CD14-positive monocyte (primary cell): Measurements from ENCODE around the gene CNPY1. TPM values are rescaled to one million over a fixed set of nuclear protein-coding genes. Genes with fewer than 3 reads are reported as not detected.

Experiments used
- DNase-seq, 3 donors: peaks; one replicate each; pipeline ENCODE4 v3.0.0-alpha.2; 2011 to 2022
- H2AFZ ChIP-seq: 2 replicates; pipeline ENCODE4 v1.6.0; 2012; ENCODE audit warnings: mild to moderate bottlenecking, low read depth, low read length, inconsistent platforms; ENCODE audit not compliant: insufficient read depth, poor library complexity, severe bottlenecking
- H3K27ac ChIP-seq, 2 donors: 1 replicate in 1 of 2; 2 replicates in 1 of 2; pipeline ENCODE4 v1.5.1; 2012 to 2013; ENCODE audit warnings: low read length in 2 of 2, control low read depth in 1 of 2, inconsistent platforms in 1 of 2, low read depth in 1 of 2, mild to moderate bottlenecking in 1 of 2
- H3K27me3 ChIP-seq, 2 donors: one replicate each; pipeline versions ENCODE4 v1.6.0 to v1.6.1; 2011 to 2013; ENCODE audit warnings: low read length in 2 of 2; ENCODE audit not compliant: control insufficient read depth in 2 of 2, insufficient read depth in 2 of 2
- H3K36me3 ChIP-seq, 2 donors: replicated peaks in 1 of 2; 1 replicate in 1 of 2; 2 replicates in 1 of 2; pipeline versions ENCODE4 v1.5.1 to v1.6.1; 2012 to 2013; ENCODE audit warnings: low read length in 2 of 2, control low read depth in 1 of 2, inconsistent platforms in 1 of 2, mild to moderate bottlenecking in 1 of 2; ENCODE audit not compliant: insufficient read depth in 2 of 2, control insufficient read depth in 1 of 2
- H3K4me1 ChIP-seq, 2 donors: 1 replicate in 1 of 2; 2 replicates in 1 of 2; pipeline versions ENCODE4 v1.5.1 to v1.6.1; 2012 to 2013; ENCODE audit warnings: low read length in 2 of 2, control low read depth in 1 of 2, inconsistent platforms in 1 of 2, mild to moderate bottlenecking in 1 of 2, moderate library complexity in 1 of 2; ENCODE audit not compliant: insufficient read depth in 2 of 2, control insufficient read depth in 1 of 2
- H3K4me2 ChIP-seq: replicated peaks from 2 replicates; pipeline ENCODE3; 2012; ENCODE audit warnings: low read length, moderate library complexity, mild to moderate bottlenecking; ENCODE audit not compliant: poor library complexity, severe bottlenecking; ENCODE audit errors: extremely low read depth
- H3K4me3 ChIP-seq, 3 experiments: fragments of 200-600 bp in 1 of 3; sonication (generic) in 1 of 3; replicated peaks in 1 of 3; 1 replicate in 2 of 3; 2 replicates in 1 of 3; pipeline ENCODE4 v1.5.1; 2011 to 2013; ENCODE audit warnings: low read length in 3 of 3, mild to moderate bottlenecking in 3 of 3, control low read depth in 2 of 3, low read depth in 2 of 3, inconsistent platforms in 1 of 3, moderate library complexity in 1 of 3
- H3K79me2 ChIP-seq: 2 replicates; pipeline ENCODE4 v1.6.0; 2012; ENCODE audit warnings: mild to moderate bottlenecking, control low read depth, inconsistent platforms, low read length, moderate library complexity; ENCODE audit not compliant: insufficient read depth
- H3K9ac ChIP-seq: 2 replicates; pipeline ENCODE4 v1.6.0; 2017; ENCODE audit warnings: low read length, mild to moderate bottlenecking; ENCODE audit not compliant: insufficient read depth, poor library complexity, severe bottlenecking
- H3K9me3 ChIP-seq, 2 donors: replicated peaks in 1 of 2; 1 replicate in 1 of 2; 2 replicates in 1 of 2; pipeline versions ENCODE4 v1.5.1 to v1.6.1; 2012 to 2013; ENCODE audit warnings: low read length in 2 of 2, control low read depth in 1 of 2; ENCODE audit not compliant: control insufficient read depth in 1 of 2, insufficient read depth in 1 of 2
- H4K20me1 ChIP-seq: 2 replicates; pipeline ENCODE4 v1.6.0; 2012; ENCODE audit warnings: mild to moderate bottlenecking, low read length, control low read depth, moderate library complexity; ENCODE audit not compliant: insufficient read depth
- H3K27ac Mint-ChIP-seq, 7 donors: one replicate each; pipeline ENCODE4 v1.8.0; 2020; ENCODE audit warnings: mild to moderate bottlenecking in 7 of 7, mixed read lengths in 7 of 7, moderate library complexity in 6 of 7, inconsistent platforms in 2 of 7
- H3K27me3 Mint-ChIP-seq, 3 donors: one replicate each; pipeline ENCODE4 v1.8.0; 2021 to 2022; ENCODE audit warnings: low read depth in 3 of 3, mild to moderate bottlenecking in 3 of 3, mixed read lengths in 3 of 3, moderate library complexity in 3 of 3, inconsistent platforms in 1 of 3
- H3K36me3 Mint-ChIP-seq, 2 donors: one replicate each; pipeline ENCODE4 v1.8.0; 2020; ENCODE audit warnings: mixed read lengths in 2 of 2, inconsistent platforms in 1 of 2, mild to moderate bottlenecking in 1 of 2
- H3K4me1 Mint-ChIP-seq: one replicate; pipeline ENCODE4 v1.8.0; 2020; ENCODE audit warnings: mild to moderate bottlenecking, mixed read lengths
- H3K4me3 Mint-ChIP-seq, 2 donors: one replicate each; pipeline ENCODE4 v1.8.0; 2020; ENCODE audit warnings: mild to moderate bottlenecking in 2 of 2, mixed read lengths in 2 of 2, moderate library complexity in 1 of 2
- H3K9me3 Mint-ChIP-seq, 7 donors: one replicate each; pipeline ENCODE4 v1.8.0; 2020 to 2022; ENCODE audit warnings: mixed read lengths in 7 of 7, mild to moderate bottlenecking in 6 of 7, moderate library complexity in 6 of 7, inconsistent platforms in 2 of 7
- WGBS: methylation state at CpG from one replicate; pipeline ENCODE4 v1.1.5; 2013; ENCODE audit warnings: missing lambda C conversion rate; ENCODE audit not compliant: insufficient coverage; 5-methylcytosine and 5-hydroxymethylcytosine counted together
- intact Hi-C, 2 donors: fragments of 100-400 bp; cut with micrococcal nuclease; formaldehyde crosslinking; loops; one replicate each; pipeline versions ENCODE4 v1.15.0 to v1.15.1; 2023
- polyA plus RNA-seq, 3 donors: library from polyadenylated mRNA; depleted of rRNA in 1 of 3; unstranded in 2 of 3; stranded (reverse) in 1 of 3; fragments of 300-500 nt in 2 of 3; fragments of >200 nt in 1 of 3; fragmentation: Illumina TruSeq in 2 of 3; gene quantifications; 1 replicate in 2 of 3; 2 replicates in 1 of 3; pipeline ENCODE4 v1.2.3, GENCODE V29; 2012 to 2021
- TF ChIP-seq, protein P1 (sequence below): fragments of 200-600 bp; IDR thresholded peaks from one replicate; pipeline ENCODE4 v1.8.0; 2022; ENCODE audit warnings: antibody characterized with exemption, mild to moderate bottlenecking

Gene CNPY1
- polyA plus RNA-seq, 3 donors, result not detected

DNA sequence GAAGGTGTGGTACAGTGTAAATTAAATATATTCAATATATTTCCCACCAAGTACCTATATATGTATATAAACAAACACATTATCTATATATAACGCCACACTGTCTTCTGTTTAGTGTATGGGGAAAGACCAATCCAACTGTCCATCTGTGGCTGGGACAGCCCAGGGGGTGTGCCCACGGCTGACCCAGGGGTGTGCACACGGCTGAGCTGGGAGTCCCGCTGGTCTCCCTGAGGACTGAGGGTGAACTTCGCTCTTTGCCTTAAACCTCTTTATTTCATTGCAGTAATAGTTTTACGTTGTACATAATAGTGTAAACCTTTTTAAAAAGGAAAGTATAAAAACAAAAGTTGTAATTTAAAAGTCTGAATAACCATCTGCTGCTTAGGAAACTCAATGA, 82.2 kb downstream of the CNPY1 start:
- no peak overlapping the region for H2AFZ ChIP-seq
- peaks cover 12% of the 10 kb centered on the region for H3K4me1 Mint-ChIP-seq
- H3K4me3 ChIP-seq, result no peak overlapping the region
- peaks cover 0 to 8% of the 10 kb centered on the region in 2 donors for H3K4me1 ChIP-seq
- H3K9ac ChIP-seq, result no peak overlapping the region
- DNase-seq, result no peak
- peaks cover 96 to 100% (median 97%) of the 10 kb centered on the region in 3 donors for H3K27me3 Mint-ChIP-seq
- peaks cover 83 to 100% of the 10 kb centered on the region in 2 donors for H3K27me3 ChIP-seq
- intact Hi-C loops, result no loop called here
- peak overlapping the region in 1 of 2 donors; percentile 67 for H3K4me3 Mint-ChIP-seq
- TF ChIP-seq, protein P1, sequence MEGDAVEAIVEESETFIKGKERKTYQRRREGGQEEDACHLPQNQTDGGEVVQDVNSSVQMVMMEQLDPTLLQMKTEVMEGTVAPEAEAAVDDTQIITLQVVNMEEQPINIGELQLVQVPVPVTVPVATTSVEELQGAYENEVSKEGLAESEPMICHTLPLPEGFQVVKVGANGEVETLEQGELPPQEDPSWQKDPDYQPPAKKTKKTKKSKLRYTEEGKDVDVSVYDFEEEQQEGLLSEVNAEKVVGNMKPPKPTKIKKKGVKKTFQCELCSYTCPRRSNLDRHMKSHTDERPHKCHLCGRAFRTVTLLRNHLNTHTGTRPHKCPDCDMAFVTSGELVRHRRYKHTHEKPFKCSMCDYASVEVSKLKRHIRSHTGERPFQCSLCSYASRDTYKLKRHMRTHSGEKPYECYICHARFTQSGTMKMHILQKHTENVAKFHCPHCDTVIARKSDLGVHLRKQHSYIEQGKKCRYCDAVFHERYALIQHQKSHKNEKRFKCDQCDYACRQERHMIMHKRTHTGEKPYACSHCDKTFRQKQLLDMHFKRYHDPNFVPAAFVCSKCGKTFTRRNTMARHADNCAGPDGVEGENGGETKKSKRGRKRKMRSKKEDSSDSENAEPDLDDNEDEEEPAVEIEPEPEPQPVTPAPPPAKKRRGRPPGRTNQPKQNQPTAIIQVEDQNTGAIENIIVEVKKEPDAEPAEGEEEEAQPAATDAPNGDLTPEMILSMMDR, result no peak
- WGBS, result 0% methylated on average over 1 of the region's 6 CpGs
- no peak overlapping the region for H3K27ac ChIP-seq
- H4K20me1 ChIP-seq, result no peaks in the 10 kb centered on the region
- H3K36me3 Mint-ChIP-seq, result peaks cover 3 to 6% of the 10 kb centered on the region in 2 donors
- no peaks in the 10 kb centered on the region for H3K36me3 ChIP-seq
- no peaks in the 10 kb centered on the region for H3K79me2 ChIP-seq
- no peak overlapping the region for H3K27ac Mint-ChIP-seq
- peaks cover 0 to 63% of the 10 kb centered on the region in 2 donors for H3K9me3 ChIP-seq
- peaks cover 0 to 55% (median 26%) of the 10 kb centered on the region in 7 donors for H3K9me3 Mint-ChIP-seq
- no peak overlapping the region for H3K4me2 ChIP-seq

DNA sequence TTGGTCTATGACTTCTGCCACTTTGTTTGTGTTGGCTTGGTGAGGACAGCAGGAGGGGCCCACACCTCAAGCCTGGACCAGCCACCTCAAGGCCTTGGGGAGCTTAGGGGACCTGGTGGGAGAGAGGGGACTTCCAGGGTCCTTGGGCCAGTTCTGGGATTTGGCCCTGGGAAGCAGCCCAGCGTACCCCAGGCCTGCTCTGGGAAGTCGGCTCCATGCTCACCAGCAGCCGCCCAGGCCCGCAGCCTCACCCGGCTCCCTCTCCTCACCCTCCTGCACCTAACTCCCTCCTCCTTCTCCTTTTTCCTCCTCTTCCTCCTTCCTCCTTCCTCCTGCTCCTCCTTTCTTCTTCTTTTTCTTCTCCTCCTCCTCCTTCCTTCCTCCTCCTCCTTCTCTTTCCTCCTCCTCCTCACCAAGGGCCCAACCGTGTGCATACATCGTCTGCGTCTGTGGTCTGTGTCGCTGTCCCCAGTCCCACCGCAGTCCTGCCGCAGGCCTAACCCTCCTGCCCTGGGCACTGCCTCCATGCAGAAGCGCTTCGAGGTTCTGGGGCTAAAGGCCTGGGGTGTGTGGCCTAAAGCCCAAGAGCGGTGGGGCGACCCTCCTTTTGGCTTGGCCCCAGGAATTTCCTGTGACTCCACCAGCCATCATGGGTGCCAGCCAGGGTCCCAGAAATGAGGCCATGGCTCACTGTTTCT, 83.1 kb downstream of the CNPY1 start:
- peaks cover 0 to 59% of the 10 kb centered on the region in 2 donors for H3K9me3 ChIP-seq
- peaks cover 77 to 94% of the 10 kb centered on the region in 2 donors for H3K27me3 ChIP-seq
- H3K4me1 ChIP-seq, result peaks cover 8% of the 10 kb centered on the region in 2 donors
- H3K79me2 ChIP-seq, result no peaks in the 10 kb centered on the region
- no peak for DNase-seq
- intact Hi-C loops, result no loop called here
- peaks cover 10% of the 10 kb centered on the region for H3K4me1 Mint-ChIP-seq
- peak overlapping the region in 1 of 2 donors; percentile 76 for H3K4me3 Mint-ChIP-seq
- H3K9me3 Mint-ChIP-seq, result peaks cover 0 to 62% (median 26%) of the 10 kb centered on the region in 7 donors
- H3K27ac Mint-ChIP-seq, result no peak overlapping the region
- H3K27me3 Mint-ChIP-seq, result peaks cover 89 to 99% (median 93%) of the 10 kb centered on the region in 3 donors
- no peak overlapping the region for H3K27ac ChIP-seq
- H4K20me1 ChIP-seq, result no peaks in the 10 kb centered on the region
- H3K36me3 Mint-ChIP-seq, result peaks cover 3 to 6% of the 10 kb centered on the region in 2 donors
- no peak overlapping the region for H3K4me3 ChIP-seq
- H3K36me3 ChIP-seq, result no peaks in the 10 kb centered on the region
- H2AFZ ChIP-seq, result no peak overlapping the region
- TF ChIP-seq, protein P1, result no peak
- H3K4me2 ChIP-seq, result no peak overlapping the region
- 12% methylated on average over 15 of the region's 15 CpGs for WGBS
- H3K9ac ChIP-seq, result no peak overlapping the region
